ENCODE results near the gene WNT5A.

DNA sequence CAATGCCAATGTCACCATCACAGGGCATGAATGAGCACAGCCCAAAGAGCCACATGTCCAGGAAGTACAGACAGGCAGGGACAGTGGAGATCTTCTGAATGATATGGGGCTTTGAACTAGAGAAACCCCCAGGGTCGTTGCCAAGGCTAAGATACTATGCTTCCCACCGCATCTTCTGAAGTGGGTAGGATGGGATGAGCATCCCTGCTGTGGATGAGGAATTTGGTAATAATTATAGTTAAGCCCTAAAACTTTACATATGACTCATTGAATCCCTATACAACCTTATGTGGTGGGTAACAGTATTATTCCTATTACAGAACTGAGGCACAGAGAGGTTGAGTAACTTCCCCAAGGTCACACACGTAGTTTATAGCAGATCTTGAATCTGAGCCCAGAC lies 44.2 kb downstream of the WNT5A start:
- TF ChIP-seq, protein P1, sequence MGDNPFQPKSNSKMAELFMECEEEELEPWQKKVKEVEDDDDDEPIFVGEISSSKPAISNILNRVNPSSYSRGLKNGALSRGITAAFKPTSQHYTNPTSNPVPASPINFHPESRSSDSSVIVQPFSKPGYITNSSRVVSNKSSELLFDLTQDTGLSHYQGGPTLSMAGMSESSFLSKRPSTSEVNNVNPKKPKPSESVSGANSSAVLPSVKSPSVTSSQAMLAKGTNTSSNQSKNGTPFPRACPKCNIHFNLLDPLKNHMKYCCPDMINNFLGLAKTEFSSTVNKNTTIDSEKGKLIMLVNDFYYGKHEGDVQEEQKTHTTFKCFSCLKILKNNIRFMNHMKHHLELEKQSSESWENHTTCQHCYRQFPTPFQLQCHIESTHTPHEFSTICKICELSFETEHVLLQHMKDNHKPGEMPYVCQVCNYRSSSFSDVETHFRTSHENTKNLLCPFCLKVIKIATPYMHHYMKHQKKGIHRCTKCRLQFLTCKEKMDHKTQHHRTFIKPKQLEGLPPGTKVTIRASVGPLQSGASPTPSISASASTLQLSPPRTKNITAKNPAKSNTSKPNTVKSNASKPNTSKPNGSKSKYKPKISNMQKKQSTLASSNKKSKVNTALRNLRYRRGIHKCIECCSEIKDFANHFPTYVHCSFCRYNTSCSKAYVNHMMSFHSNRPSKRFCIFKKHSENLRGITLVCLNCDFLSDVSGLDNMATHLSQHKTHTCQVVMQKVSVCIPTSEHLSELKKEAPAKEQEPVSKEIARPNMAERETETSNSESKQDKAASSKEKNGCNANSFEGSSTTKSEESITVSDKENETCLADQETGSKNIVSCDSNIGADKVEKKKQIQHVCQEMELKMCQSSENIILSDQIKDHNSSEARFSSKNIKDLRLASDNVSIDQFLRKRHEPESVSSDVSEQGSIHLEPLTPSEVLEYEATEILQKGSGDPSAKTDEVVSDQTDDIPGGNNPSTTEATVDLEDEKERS (tag by site-specific recombination; IDR thresholded peaks at IDR 0.05), result no peak
- TF ChIP-seq ZNF514 (tag by site-specific recombination; IDR thresholded peaks at IDR 0.05), result no peak
- TF ChIP-seq, protein P2, sequence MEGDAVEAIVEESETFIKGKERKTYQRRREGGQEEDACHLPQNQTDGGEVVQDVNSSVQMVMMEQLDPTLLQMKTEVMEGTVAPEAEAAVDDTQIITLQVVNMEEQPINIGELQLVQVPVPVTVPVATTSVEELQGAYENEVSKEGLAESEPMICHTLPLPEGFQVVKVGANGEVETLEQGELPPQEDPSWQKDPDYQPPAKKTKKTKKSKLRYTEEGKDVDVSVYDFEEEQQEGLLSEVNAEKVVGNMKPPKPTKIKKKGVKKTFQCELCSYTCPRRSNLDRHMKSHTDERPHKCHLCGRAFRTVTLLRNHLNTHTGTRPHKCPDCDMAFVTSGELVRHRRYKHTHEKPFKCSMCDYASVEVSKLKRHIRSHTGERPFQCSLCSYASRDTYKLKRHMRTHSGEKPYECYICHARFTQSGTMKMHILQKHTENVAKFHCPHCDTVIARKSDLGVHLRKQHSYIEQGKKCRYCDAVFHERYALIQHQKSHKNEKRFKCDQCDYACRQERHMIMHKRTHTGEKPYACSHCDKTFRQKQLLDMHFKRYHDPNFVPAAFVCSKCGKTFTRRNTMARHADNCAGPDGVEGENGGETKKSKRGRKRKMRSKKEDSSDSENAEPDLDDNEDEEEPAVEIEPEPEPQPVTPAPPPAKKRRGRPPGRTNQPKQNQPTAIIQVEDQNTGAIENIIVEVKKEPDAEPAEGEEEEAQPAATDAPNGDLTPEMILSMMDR (tag by site-specific recombination; IDR thresholded peaks at IDR 0.05), result no peak

Measured in HEK293 (cell line).